NOMO-1 (cell line): ENCODE results near the gene ZC3H13.
"Not testable (repeated sequence)": the region's sequence is repeated elsewhere in the genome, so short reads cannot be mapped to it uniquely, and the experiment has no call there.

Experiments used
- DNase-seq, 2 experiments: peaks; one replicate each; lab custom pipeline; 2025; ENCODE audit not compliant: unreplicated experiment in 2 of 2; lab: John Stamatoyannopoulos, UW

The ZC3H13 gene

DNA sequence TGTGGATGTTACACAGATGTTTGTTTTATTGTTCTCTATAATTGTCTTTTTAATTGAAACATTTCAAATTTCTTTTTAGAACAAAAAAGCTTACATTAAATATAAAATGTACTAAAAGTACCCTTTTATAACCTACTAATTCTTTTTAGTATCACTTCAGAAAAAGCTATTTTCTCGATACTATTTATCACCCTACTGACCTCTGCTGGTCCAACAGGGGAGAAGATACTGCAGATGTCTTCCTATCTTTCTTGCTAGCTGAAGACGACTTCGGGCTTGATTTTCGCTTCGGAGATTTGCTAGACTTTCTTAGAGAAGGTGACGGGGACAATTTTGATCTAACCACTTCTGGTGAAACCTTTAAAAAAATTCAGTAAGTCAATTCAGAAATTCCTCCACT lies 42.4 kb downstream of the ZC3H13 start:
- no peak for DNase-seq

DNA sequence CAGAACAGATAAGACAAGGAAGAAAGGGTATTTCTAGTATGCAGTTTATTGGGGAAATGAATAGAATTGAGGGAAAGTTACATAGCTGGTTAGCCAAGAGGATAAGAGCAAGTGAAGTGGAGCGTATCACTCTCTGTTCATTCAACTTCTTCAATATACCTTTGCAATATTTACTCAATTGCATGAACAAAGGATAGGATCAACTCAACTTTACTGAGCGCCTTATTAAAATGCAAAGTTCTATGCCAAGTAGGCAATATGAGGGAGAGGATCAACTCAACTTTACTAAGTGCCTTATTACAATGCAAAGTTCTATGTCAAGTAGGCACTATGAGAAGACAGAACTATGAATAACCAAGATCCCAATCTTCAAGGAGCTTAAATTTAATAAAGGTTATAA lies 43.9 kb downstream of the ZC3H13 start:
- no peak for DNase-seq

- DNase-seq, result no peak
Observed at GRCh38 chr13:46006688-46007452, 45.7 kb downstream of the ZC3H13 start.

GRCh38 chr13:46004491-46004890 lies 48.1 kb downstream of the ZC3H13 start:
- DNase-seq, result no peak

- no peak for DNase-seq
Observed at GRCh38 chr13:45996631-45997030, 55.9 kb downstream of the ZC3H13 start.

DNA sequence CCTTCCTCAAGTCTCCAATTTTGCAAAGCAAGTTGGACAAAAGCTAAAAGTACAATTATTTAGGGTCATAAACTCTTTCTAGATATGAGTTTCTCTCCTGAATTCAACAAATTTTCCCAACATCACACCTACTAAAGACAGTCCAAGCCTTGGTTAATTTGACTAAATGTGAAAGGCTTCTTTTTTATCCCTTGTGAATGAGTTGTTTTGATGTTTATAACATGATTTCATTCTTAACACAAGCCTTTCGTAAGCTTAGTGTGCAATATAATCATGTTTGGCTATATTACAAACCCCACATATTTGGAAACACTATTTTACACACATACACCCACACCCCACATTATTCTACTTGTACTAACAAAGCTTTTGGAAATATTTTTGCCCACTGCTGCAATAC lies 57.3 kb downstream of the ZC3H13 start:
- DNase-seq, result no peak

GRCh38 chr13:45994752-45995151 lies 57.8 kb downstream of the ZC3H13 start:
- DNase-seq, result no peak

DNA sequence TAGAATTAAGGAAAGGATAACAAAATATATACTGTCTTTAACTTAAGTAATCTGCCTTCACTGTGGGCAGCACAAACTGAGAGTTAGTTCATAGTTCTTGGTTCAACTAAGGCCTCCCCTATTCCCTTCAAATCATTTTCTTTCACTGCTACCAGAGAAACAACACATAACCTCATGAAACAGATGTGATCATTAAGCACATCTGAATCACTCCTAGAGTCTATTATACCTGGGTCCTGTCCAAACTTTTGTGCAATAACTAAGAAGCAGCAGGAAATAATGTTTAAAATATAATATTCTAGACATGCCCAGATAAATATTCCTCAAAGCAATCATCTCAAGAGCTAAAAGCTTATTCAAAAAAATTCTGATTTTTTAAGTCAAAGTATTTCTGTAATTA lies 62.9 kb downstream of the ZC3H13 start:
- no peak for DNase-seq

- DNase-seq, result not testable (repeated sequence)
Observed at GRCh38 chr13:45981127-45981526, 71.4 kb downstream of the ZC3H13 start.

GRCh38 chr13:45975337-45975736 lies 77.2 kb downstream of the ZC3H13 start:
- no peak for DNase-seq

DNA sequence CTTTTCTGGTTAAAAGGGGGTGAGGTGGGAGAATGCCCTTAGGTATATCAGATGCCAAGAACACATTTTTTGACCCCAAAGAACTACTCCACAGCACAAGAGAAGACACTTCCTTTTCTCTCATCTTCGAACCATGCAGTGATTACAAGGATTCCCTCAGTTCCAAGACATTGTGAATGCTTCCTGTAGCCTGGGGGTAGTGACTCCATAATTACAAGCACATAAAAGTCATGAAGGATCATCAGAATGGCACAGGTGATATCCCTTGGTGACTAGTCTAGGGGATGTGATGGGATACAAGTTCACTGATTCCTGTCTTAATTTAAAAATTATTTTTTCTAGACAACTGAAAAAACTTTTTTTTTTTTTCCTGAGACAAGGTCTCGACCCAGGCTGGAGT lies 78.0 kb downstream of the ZC3H13 start:
- DNase-seq, result no peak

GRCh38 chr13:45967589-45967988 lies 85.0 kb downstream of the ZC3H13 start:
- no peak for DNase-seq

DNA sequence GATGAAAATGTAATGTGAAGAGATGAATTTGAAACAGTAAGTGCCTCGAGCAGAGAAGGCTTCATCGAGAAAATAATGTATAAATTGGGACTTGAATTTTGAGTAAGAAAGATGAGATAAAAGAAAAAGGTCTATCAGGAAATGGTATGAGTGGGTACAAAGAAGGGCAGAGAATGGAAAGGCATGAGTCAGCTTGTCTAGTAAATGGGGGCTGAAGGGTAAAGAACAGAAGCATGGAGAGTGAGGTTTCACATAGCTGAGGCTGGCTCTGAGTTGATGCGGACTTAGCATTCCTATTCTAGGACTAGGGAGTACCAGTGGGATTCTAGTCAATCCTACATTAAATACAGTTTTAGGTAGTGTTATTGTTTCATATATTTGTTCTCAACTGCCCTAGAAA lies 85.8 kb downstream of the ZC3H13 start:
- no peak for DNase-seq

DNA sequence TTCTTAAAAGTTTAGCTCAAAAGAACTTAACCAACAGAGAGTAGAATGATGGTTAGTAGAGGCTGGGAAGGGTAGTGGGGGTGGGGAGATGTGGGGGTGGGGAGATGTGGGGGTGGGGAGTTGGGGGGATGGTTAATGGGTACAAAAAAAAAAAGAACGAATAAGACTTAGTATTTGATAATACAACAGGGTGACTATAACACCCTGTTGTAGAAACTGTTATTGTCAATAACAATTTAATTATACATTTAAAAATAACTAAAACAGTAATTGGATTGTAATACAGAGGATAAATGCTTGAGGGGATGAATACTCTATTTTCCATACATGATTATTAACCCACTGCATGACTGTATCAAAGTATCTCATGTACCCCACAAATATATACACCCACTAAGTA lies 91.1 kb downstream of the ZC3H13 start:
- no peak for DNase-seq

DNA sequence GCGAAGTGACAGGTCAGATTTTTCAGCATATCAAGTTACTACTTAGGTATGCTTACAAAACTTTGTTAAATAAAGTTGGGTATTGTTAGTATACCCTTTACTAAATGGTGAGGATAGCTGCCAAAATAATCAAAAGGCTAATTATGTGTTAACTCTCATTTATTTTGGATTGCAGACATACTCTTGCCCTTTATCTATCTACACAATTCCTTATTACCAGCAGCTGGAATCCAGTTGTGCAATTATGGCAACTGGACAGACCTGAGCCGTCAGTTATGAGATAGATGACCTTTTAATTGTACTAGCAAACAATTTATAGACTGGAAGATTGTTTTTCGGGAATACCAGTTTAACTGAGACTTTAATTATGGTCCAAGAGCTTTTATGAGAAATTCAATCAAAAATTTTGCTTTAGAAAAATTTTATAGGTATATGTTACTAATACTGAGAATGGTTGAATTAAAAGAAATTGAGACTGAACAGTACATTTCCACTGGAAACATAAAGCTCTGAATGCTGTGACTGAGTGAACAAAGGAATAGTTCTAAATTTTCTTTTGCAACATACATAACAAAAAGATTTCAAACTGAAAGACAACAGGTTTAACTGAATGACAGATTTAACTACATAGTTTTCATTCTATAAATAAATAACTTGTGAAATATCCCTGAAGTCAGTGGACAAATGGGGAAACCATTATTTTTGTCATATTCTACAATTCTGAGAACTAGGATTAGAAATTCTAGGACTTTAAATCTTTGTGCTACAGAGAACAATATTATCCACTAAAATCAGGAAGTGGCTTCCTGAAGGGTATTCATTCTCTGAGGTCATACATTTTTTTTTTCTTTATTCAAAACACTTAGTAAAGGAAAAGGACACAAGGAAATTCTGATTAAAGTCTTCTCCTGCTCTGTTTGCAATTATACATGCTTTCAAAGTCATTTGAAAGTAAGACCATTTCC lies 97.4 kb downstream of the ZC3H13 start:
- DNase-seq, result peak in 1 of 2 experiments; percentile 10

DNA sequence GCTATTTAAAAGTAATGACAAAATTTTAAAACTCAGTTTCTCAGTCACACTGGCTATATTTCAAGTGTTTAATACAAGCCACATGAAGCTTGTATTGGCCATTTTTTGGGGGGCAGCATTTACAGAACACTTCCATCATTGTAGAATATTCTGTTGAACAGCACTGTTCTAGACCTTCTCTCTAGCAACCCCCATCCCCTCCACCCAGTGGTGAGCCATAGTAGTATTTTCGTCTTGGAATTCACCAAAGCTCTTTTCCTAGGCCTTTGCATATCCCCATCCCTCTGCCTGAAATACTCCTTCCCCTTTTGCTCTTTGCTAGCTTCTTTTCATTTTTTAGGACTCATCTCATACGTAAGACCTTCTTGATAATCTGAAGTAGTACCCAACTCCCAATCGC lies 99.5 kb downstream of the ZC3H13 start:
- no peak for DNase-seq

DNA sequence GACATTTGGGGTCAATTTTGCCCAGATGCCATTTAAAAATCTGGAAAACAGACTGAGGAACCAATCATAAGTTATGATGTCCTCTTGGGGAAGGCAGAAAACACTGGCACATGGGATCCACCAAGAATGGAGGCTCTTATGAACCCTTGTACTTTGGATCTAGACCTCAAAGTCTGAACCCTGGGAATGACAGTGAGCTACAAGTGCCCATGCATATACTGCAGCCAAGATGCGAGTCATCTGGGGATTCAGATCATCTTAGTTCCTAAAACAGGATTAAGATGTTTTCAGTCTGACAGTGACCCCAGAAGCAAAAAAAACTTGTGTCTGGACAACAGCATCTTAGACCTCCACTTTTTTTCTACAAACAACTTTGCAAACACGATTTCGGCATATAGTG lies 100.8 kb downstream of the ZC3H13 start:
- no peak for DNase-seq

DNA sequence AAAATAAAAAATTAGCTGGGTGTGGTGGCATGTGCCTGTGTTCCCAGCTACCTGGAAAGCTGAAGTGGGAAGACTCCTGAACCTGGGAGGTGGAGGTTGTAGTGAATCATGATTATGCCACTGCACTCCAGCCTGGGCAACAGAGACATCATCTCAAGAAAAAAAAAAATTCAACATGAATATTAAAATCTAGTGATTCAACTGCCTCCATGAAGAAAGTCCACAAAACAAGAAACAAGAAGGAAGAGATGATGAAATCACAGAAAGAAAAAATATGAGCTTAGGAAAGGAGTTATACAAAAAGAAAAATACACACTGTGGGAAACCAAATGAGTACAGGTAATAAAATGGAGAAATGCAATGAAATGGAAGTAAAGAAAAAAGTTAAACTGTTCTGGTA lies 101.4 kb downstream of the ZC3H13 start:
- DNase-seq, result no peak

DNA sequence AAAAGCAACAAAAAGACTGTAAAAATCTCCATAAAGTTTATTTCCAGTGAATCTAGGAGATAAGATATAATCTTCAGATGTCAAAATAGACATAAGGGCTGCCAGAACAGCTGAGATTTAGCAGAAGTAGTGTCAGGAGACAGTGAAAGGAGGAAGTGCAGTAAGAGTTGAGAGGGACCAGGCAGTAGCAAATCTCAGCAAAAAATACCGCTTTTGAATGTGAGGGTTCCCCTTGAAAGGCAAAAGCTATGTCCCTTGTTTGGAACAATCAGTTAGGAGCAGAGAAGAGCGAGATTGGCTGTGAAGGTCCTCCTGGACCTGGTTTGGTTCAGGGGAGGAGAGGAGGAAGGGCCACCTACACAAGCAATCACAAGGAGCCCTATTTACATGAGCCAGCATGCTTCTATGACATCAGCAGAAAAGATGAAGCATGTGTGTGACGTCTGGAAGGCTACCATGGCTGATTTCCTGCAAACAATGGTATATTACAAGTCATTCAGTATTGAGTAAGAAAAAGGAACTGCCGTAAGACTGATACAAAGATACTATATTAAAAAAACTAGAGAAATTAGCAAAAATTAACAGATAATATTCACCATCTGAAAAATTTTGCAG lies 102.1 kb downstream of the ZC3H13 start:
- peak; percentile 10 to 56 for DNase-seq

GRCh38 chr13:45949161-45949560 lies 103.4 kb downstream of the ZC3H13 start:
- DNase-seq, result no peak

DNA sequence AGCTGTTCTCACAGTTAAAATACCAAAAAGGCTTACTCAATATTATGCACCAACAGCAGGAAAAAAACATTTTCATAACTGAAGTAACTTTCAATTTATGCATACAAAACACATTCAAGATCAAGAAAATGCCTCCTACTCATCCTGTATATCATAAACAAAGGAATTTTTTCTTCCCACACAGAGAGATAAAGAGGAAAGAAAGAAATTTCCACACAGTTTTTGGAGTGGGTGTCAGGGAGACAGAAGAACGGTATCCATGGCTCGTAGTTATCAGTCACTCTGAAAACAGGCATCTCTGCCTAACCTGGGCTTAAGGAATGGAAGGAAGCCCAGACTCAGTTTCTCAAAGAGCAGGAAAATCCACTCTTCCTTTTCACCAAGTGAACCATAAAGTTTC lies 108.6 kb downstream of the ZC3H13 start:
- DNase-seq, result no peak
